G401.6 (cell line): ENCODE measurements around the gene PTMS.
A peak's percentile ranks its signal among the peaks of the same experiment; 100 is the strongest.
"Not testable (repeated sequence)": the region's sequence is repeated elsewhere in the genome, so short reads cannot be mapped to it uniquely, and the experiment has no call there.

Experiments
- FAIRE-seq: peaks from 2 replicates; lab custom pipeline; 2012; peaks lifted over from hg19 to GRCh38; lab: Jason Lieb, UNC

Gene PTMS

GRCh38 chr12:6765634-6766581, at the start of gene PTMS:
Gene PTMS (plus strand): TSS chr12:6766363. CDS start chr12:6766706, 343 bp downstream.
- peak; percentile 92 for FAIRE-seq

- no peak for FAIRE-seq
Measured at GRCh38 chr12:6716874-6717437, 49.2 kb upstream of the PTMS start.

- FAIRE-seq, result no peak
Measured at GRCh38 chr12:6722863-6723262, 43.3 kb upstream of the PTMS start.

GRCh38 chr12:6723607-6724408, 42.4 kb upstream of the PTMS start, which contains the start of gene COPS7A:
Gene COPS7A (plus strand): TSS chr12:6724046. CDS start chr12:6724657, 611 bp downstream.
- FAIRE-seq, result peak; percentile 99

- no peak for FAIRE-seq
Measured at GRCh38 chr12:6724409-6724797, 41.8 kb upstream of the PTMS start.

- no peak for FAIRE-seq
Measured at GRCh38 chr12:6725350-6725749, 40.8 kb upstream of the PTMS start.

GRCh38 chr12:6729186-6729585, 37.0 kb upstream of the PTMS start:
- FAIRE-seq, result no peak

- FAIRE-seq, result no peak
Measured at GRCh38 chr12:6730169-6730568, 36.0 kb upstream of the PTMS start.

- no peak for FAIRE-seq
Measured at GRCh38 chr12:6734506-6735387, 31.4 kb upstream of the PTMS start.

GRCh38 chr12:6735448-6736191, 30.5 kb upstream of the PTMS start:
- FAIRE-seq, result peak; percentile 90

- no peak for FAIRE-seq
Measured at GRCh38 chr12:6736754-6737153, 29.4 kb upstream of the PTMS start.

GRCh38 chr12:6742080-6742479, 24.1 kb upstream of the PTMS start:
- not testable (repeated sequence) for FAIRE-seq

- FAIRE-seq, result no peak
Measured at GRCh38 chr12:6742834-6743233, 23.3 kb upstream of the PTMS start.

GRCh38 chr12:6743300-6743699, 22.9 kb upstream of the PTMS start:
- not testable (repeated sequence) for FAIRE-seq

- FAIRE-seq, result no peak
Measured at GRCh38 chr12:6745741-6746525, 20.2 kb upstream of the PTMS start.

- FAIRE-seq, result no peak
Measured at GRCh38 chr12:6747216-6747615, 18.9 kb upstream of the PTMS start.

- no peak for FAIRE-seq
Measured at GRCh38 chr12:6748761-6749160, 17.4 kb upstream of the PTMS start.

GRCh38 chr12:6750506-6750905, 15.7 kb upstream of the PTMS start:
- no peak for FAIRE-seq

- FAIRE-seq, result no peak
Measured at GRCh38 chr12:6751767-6752166, 14.4 kb upstream of the PTMS start.
